Sciatic nerve (tissue), 2 donors: ENCODE results near the gene ZC3HAV1L. TPM values are rescaled to one million over a fixed set of nuclear protein-coding genes. Genes with fewer than 3 reads are reported as not detected.
"Not testable (repeated sequence)": the region's sequence is repeated elsewhere in the genome, so short reads cannot be mapped to it uniquely, and the experiment has no call there.

Experiments
- ATAC-seq: fragments of 200-7000 bp; cut with Tn5 transposase; one replicate; pipeline ENCODE4 v1.9.1; 2020; ENCODE audit warnings: mild to moderate bottlenecking, moderate library complexity
- DNase-seq: peaks from one replicate; pipeline ENCODE4 v3.0.0-alpha.2; 2020; ENCODE audit warnings: low spot score
- intact Hi-C: fragments of 100-400 bp; cut with DNase I; formaldehyde crosslinking; loops from one replicate; pipeline ENCODE4 v1.14.2; 2022
- total RNA-seq: library from RNA; stranded (reverse); fragmentation: NEBNext Ultra II Directional; extraction: Animal tissue kit (Norgen Biotek cat#: 25700); gene quantifications from one replicate; pipeline ENCODE4 v1.2.1, GENCODE V29; 2021
- donor health status: DM: no; HTN: no; CAD: no.
- donor health status: DM: no; HTN: no; CAD: no.

Gene ZC3HAV1L
- 19.7 TPM for total RNA-seq

- ATAC-seq (peak; percentile 93), DNase-seq (peak; percentile 84)
- intact Hi-C loops: no loop called here
Measured at GRCh38 chr7:139035586-139036353, at the start of gene ZC3HAV1L. Gene ZC3HAV1L, minus strand, starts transcription at chr7:139036042. Its CDS starts 25 bp downstream, at chr7:139036017.

- ATAC-seq (no peak), DNase-seq (no peak)
- intact Hi-C loops: no loop called here
Measured at GRCh38 chr7:139084709-139085108, 48.9 kb upstream of the ZC3HAV1L start.

GRCh38 chr7:139081584-139081983 is 45.7 kb upstream of the ZC3HAV1L start:
- intact Hi-C loops: no loop called here
- DNase-seq (no peak), ATAC-seq (no peak)

GRCh38 chr7:139080905-139081304 is 45.1 kb upstream of the ZC3HAV1L start:
- no peak for DNase-seq
- peak; percentile 36 for ATAC-seq
- intact Hi-C loops: no loop called here

- intact Hi-C loops: loop anchor here (5.0 kb wide), 1 partner anchor 63 kb away; no protein-coding TSS in a partner anchor
- no peak for DNase-seq
- no peak for ATAC-seq
Measured at GRCh38 chr7:139079861-139080260, 44.0 kb upstream of the ZC3HAV1L start.

GRCh38 chr7:139078911-139079310 is 43.1 kb upstream of the ZC3HAV1L start:
- intact Hi-C loops: loop anchor here (5.0 kb wide), 1 partner anchor 62 kb away; no protein-coding TSS in a partner anchor
- no peak for ATAC-seq
- DNase-seq: no peak

- no peak for ATAC-seq
- DNase-seq: no peak
- intact Hi-C loops: loop anchor here (5.0 kb wide), 1 partner anchor 61 kb away; no protein-coding TSS in a partner anchor
Measured at GRCh38 chr7:139078399-139078798, 42.6 kb upstream of the ZC3HAV1L start.

GRCh38 chr7:139077706-139078105 is 41.9 kb upstream of the ZC3HAV1L start:
- ATAC-seq, DNase-seq: not testable (repeated sequence)
- intact Hi-C loops: loop anchor here (5.0 kb wide), 1 partner anchor 60 kb away; no protein-coding TSS in a partner anchor

GRCh38 chr7:139075871-139076686 is 40.2 kb upstream of the ZC3HAV1L start:
- intact Hi-C loops: loop anchor here (5.0 kb wide), 1 partner anchor 59 kb away; no protein-coding TSS in a partner anchor
- no peak for DNase-seq
- ATAC-seq: no peak

GRCh38 chr7:139075031-139075652 is 39.3 kb upstream of the ZC3HAV1L start:
- ATAC-seq: peak; percentile 96
- peak; percentile 78 for DNase-seq
- intact Hi-C loops: loop anchor here (5.0 kb wide), 1 partner anchor 58 kb away; no protein-coding TSS in a partner anchor

- ATAC-seq: no peak
- intact Hi-C loops: no loop called here
- DNase-seq: no peak
Measured at GRCh38 chr7:139072796-139073195, 37.0 kb upstream of the ZC3HAV1L start.

GRCh38 chr7:139071680-139072079 is 35.8 kb upstream of the ZC3HAV1L start:
- ATAC-seq (no peak), DNase-seq (no peak)
- intact Hi-C loops: no loop called here

- ATAC-seq: no peak
- intact Hi-C loops: no loop called here
Measured at GRCh38 chr7:139068544-139069399, 32.9 kb upstream of the ZC3HAV1L start.

GRCh38 chr7:139066315-139066714 is 30.5 kb upstream of the ZC3HAV1L start:
- intact Hi-C loops: no loop called here
- DNase-seq (no peak), ATAC-seq (no peak)

More at GRCh38 chr7:139068544-139069399, 32.9 kb upstream of the ZC3HAV1L start:
- DNase-seq: no peak

- intact Hi-C loops: no loop called here
- ATAC-seq (no peak), DNase-seq (no peak)
Measured at GRCh38 chr7:139065323-139065722, 29.5 kb upstream of the ZC3HAV1L start.

- ATAC-seq (no peak), DNase-seq (no peak)
- intact Hi-C loops: no loop called here
Measured at GRCh38 chr7:139061416-139061815, 25.6 kb upstream of the ZC3HAV1L start.

- DNase-seq: no peak
- intact Hi-C loops: no loop called here
- no peak for ATAC-seq
Measured at GRCh38 chr7:139060695-139061237, 24.9 kb upstream of the ZC3HAV1L start.

- intact Hi-C loops: no loop called here
- ATAC-seq (no peak), DNase-seq (no peak)
Measured at GRCh38 chr7:139059905-139060304, 24.1 kb upstream of the ZC3HAV1L start.
